HG02870 (cell line): ENCODE results near the gene CHST5.

Experiments
- ATAC-seq: cut with Tn5 transposase; IDR thresholded peaks from one replicate; pipeline ENCODE4 v1.9.1; 2021; ENCODE audit warnings: mild to moderate bottlenecking, moderate library complexity; ENCODE audit not compliant: unreplicated experiment

Gene CHST5

DNA sequence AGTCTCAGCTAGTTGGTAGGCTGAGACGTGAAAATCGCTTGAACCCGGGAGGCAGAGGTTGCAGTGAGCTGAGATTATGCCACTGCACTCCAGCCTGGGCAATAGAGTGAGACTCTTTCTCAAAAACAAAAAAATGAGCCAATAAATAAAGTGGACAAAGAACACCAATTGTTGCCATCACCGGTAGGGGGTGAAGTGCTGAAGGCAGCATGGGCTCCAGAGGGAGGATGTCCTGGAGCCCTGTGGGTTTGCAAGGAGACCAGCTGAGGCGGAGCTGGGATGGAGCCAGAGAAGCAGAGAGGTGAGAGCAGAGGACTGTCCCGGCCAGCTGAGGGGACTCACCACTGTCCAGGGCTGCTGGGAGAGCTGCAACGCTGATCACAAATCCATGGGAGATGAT, 54.4 kb downstream of the CHST5 start:
- ATAC-seq, result no peak

DNA sequence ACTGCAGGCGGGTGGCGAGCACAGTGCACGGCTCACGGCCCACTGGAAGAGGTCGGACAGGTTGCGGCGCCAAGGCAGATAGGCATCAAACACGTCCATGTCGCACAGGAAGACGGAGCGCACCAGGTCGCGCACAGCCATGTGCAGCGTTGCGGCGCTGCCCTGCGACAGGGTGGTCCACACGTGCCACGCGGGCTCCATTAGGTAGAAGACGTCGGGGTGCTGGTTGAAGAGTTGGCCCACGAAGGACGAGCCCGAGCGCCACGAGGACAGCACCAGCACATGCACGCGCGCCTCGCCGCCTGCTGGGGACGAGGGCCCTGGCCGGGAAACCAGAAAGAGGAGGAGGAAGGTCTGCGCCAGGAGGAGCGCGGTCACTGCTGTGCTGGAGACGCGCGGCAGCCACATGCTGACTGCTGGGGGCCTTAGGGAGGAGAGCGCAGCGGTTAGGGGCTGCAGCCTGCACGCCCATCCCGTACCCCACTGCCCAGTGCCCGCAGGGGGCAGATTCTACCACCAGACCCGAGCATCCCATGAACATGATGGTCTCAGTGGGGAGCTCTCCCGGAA, 56.4 kb downstream of the CHST5 start:
- no peak for ATAC-seq
